NOMO-1 (cell line): ENCODE measurements around the gene IQCF5.
"Not testable (repeated sequence)": the region's sequence is repeated elsewhere in the genome, so short reads cannot be mapped to it uniquely, and the experiment has no call there.

Experiments used
- DNase-seq, 2 experiments: peaks; one replicate each; lab custom pipeline; 2025; ENCODE audit not compliant: unreplicated experiment in 2 of 2; lab: John Stamatoyannopoulos, UW

The IQCF5 gene

DNA sequence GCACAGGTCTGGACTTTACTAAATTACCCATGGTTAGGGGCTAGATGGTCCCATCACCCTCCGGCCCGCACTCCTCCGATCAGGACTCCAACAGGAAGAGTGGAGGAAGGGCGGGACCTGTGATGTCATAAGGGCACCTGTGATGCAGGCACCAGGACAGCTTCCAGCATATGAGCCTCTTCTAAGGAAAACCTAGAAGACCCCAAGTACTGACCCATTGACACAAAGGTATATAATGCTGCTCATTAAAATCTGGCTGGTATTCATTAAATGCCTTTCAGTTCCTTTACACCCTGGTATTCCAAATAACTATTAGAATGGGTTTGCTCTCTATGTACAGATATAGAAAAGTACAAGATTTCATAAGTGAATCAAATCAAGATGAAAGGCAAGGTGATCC, at the start of gene IQCF5:
Gene IQCF5 (minus strand): TSS at position 101 of the 400 bp plus-strand sequence. CDS start 70 bp downstream, at position 31.
- no peak for DNase-seq

DNA sequence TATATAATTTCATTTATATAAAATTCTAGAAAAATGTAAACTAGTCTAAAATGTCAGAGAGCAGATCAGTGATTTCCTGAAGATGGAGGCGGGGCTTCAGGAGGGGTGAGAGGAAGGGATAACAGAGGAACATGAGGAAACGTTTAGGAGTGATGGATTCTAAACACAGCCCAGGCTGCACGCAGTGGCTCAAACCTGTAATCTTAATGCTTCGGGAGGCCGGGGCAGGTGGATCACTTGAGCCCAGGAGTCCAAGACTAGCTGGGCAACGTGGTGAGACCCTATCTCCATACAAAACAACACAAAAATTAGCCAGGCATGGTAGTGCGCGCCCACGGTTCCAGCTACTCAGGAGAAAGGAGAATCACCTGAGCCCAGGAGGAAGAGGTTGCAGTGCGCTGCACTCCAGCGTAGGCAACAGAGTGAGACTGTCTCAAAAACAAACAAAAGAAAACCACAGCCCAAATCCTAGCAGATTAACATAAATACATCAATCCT, 45.7 kb upstream of the IQCF5 start:
- DNase-seq = no peak

DNA sequence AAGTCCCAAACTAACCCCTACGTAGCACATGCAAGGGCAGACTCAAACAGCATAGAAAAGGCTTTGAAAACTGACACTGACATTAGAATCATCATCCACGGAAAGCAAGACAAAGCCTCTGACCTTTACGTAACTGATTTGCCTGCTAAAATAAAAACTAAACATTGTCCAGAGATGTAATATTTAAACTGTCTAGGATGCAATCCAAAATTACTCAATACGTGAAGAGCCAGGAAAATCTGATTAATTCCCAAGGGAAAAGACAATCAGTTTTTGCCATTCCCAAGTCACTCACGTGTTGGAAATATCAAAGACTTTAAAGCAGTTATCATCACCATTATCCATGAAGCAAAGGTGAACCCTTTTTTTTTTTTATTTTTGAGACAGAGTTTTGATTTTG, 41.0 kb upstream of the IQCF5 start:
- no peak for DNase-seq

DNA sequence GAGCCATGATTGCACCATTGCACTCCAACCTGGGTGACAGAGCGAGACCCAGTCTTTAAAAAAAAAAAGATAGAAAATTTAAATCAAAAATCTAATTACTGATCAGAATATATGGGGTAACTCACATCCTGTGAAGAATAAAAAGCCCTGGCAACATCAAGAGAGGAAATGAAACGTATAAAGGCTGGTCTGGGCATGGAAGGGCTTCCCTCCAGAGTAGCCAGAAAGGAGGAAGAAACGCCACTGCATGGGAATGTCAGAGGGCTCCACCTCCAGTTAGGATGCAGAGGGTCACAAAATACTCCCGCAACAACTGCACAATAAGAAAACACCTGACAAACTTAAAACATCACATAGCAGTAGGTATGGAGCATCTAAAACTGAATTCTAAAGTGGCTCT, 32.6 kb upstream of the IQCF5 start:
- DNase-seq = no peak

DNA sequence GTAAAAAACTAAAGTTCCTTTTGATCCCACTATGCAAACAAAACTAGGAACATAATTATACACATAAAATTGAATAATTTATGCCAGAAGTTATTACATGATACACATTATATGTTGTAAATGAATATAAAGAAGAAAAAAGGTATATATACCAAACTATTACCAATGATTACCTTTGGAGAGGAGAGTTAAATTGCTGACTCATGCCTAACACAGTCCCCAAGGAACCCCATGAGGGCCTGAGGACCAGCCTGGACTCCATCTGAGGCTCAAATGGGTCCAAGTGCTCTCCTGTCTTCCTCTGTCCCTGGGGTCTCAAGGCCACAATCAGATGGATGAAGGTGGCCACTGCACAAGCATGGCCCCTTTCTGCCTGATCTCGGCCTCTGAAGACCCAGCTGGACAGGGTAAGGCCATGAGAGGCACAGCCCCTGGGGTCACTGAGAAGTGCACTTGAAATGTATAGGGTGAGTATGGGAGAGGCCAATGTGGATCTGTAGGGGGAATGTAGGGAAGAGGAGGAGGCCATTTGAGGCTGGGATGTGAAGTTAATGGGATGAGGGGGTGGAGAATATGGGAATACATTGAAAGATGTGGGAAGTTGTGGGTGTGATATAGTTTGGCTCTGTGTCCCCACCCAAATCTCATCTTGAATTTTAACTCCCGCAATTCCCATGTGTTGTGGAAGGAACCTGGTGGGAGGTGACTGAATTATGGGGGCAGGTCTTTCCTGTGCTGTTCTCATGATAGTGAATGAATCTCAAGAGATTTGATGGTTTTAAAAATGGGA, 28.8 kb upstream of the IQCF5 start:
- no peak for DNase-seq

DNA sequence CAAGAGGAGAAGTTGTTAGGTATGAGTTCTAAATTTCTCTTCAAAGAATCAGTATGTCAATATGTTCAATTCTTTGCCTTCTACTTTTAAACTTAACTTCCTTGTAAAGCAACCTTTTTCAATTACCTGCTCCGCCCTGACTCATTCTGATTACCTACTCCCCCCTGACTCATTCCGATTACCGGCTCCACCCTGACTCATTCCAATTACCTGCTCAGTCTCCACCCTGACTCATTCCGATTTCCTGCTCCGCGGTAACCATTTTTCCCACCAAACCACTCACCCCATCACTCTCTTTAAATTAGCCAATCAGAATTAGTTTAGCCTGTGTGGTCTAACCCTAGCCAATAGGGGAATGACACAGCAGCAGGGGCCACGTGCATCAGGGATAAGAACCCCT, 27.0 kb upstream of the IQCF5 start:
- not testable (repeated sequence) for DNase-seq

DNA sequence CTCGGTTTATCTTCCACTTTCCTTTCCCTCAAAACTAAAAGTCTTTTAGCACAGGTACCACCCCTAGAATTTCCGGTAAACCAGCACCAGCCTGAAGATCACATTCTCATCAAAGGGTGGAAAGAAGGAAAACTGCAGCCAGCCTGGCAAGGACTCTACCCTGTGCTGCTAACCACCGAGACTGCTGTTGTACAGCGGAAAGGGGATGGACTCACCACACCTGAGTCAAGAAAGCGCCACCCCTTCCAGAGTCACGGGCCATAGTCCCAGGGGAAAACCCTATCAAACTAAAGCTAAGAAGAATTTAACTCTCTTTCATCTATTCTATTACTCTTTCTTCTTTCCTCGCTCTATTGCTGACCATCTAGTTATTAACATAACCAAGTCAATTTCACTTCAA, 24.6 kb upstream of the IQCF5 start:
- DNase-seq = not testable (repeated sequence)

DNA sequence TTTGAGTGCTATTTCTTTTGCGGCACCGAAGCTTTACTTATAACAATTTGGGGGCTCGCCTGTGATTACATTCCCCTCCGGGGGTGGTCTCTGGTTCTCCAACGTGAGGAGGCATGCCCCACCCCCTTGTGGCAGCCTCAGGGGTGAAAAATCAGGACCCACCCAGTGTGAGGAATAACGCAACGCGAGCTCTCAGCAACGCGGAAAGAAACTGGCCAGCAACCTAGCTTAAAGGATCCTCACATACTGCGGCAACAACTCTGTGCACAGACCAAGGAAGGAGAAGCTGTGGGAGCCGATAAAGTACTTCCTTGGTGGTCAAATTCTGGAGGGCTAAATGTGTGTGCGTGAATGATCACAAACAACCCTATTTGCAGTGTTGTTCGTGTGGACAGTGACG, 22.0 kb upstream of the IQCF5 start:
- no peak for DNase-seq

DNA sequence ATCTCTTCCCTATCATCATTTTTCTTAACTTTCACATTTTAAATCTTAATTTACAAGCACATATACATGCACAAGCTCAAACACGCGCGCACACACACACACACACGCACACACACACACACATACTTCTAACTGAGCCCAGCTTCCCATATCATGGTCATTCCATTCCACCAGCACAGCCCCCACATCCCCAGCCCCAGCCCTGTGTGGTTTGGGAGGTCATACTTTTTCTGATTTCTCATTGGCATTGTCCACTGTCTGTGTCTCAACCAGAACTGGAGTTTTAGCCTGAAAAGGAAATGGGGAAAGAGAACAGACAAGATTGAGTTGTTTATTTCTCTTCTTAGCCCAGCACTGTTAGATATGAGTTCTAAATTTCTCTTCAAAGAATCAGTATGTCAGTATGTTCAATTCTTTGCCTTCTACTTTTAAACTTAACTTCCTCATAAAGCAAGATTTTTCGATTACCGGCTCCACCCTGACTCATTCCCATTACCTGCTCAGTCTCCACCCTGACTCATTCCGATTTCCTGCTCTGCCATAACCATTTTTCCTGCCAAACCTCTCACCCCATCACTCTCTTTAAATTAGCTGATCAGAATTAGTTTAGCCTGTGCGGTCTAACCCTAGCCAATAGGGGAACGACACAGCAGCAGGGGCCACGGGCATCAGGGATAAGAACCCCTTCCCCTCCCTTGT, 21.4 kb upstream of the IQCF5 start:
- DNase-seq = no peak

DNA sequence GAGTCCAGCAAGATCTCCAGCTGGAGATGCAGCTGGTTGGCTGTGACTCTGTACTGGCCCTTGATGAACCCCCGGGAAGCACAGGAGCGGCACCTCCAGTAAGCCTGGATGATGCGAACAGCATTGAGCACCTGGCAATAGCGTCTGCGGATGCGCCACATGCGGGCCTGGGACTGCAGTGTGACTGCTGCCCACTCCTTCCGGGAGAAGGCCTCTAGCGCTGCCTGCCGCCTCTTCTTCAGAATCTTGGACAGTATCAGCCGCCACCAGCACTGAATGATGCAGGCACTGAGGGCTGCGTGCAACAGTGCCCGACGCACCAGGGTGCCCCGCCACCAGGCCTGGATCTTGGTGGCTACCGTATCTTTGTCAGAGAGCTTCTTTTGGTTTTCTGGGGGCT, 19.5 kb upstream of the IQCF5 start:
- DNase-seq = no peak

DNA sequence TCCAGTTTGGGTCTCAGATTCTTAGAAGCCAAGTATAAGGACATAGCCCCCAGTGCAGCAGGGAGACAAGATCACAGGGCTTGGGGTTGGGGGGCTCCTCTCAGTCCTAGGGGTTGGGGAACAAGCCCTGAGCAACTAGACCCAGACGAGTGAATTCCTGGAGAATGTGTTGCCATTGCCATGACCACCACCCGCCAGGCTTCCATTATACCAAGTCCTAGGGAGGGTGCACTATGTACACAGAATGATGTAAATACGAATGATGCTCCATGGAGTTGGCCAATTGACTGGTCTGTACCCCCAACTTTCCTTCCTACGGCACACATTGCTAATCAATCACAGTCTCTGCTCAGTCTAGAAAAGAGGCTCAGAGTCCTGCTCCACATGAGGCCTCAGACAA, 19.0 kb upstream of the IQCF5 start:
- no peak for DNase-seq

DNA sequence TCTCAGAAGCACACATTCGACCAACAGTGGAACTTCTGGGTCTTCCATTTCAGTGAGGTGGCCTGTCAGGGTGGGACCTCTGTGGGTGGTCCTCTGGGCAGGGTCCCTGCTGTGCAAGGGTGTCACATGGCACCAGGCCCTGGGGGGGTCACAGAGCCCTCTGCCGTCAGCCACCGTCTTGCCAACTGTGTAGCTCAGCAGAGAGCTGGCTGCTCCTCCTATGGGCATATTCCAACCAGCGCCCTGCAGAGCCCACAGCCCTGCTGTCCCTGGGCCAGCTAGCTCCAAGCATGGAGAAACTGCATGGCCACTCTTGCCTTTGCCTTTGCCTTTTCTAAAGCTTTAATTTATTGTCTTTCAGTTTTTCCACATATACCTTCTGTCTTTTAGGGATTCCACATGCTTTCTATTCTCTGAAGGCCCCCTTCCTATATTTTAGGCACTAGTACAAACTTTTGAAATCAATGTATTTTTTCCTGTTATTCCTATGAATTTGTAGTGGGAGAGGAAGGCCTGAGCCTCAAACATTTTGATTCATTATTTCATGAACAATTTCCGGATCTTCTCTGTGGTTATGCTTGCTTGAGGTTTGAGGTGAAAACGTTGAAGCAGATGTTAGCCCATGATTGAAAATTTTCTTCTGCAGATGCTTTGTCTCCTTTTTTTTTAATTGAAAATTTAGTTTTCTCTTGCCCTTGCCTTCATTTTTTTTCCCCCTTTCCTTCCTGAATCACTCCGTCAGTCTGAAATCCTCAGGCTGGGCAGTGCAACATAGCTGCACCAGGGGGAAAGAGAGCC, 16.0 kb upstream of the IQCF5 start:
- no peak for DNase-seq

DNA sequence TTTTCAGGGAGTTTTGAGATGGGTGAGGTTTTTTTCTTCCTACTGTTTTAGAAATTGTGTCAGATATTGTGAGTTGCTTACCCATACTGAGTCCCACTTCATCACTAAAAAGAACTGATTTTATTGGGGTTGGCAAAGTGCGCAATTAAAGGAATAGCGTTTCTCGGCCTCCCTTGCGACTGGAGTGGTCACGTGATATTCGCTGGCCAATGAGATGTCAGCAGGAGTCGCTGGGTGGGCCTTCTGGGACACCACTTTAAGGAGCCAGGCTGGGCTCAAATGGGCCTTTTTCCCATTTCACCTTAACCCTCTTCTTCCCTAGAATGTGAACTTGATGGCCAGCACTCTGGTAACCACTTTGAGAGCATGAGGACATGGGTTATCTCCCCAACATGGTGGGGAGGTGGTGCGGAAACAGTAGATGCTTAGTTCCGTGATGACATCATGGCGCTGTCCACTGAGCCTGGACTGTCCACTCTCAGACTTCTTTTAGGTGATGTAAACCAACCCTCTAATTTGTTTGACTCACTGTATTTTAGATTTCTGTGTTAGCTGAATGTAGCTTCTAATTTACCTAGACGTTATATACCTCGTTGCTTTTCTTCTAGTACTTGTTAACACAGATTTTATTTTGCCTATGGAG, 13.2 kb upstream of the IQCF5 start:
- no peak for DNase-seq

DNA sequence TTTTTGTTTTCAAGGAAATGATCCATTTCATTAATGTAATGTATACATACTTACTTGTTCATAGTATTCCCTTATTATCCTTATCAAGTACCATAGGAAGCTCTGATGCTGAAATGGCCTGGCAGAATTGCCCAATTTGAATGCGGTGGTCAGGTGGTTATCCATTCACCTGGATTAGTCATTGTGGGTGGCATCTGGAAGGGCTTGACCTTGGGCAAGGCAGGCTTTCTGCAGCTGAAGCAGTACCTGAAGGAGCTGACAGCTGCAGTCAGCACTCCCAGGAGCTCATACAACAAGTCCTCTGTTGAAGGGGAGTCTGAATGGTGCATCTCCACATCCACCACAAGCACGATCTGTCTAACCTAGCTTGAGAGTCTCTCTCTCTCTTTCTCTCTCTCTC, 12.2 kb upstream of the IQCF5 start:
- no peak for DNase-seq

DNA sequence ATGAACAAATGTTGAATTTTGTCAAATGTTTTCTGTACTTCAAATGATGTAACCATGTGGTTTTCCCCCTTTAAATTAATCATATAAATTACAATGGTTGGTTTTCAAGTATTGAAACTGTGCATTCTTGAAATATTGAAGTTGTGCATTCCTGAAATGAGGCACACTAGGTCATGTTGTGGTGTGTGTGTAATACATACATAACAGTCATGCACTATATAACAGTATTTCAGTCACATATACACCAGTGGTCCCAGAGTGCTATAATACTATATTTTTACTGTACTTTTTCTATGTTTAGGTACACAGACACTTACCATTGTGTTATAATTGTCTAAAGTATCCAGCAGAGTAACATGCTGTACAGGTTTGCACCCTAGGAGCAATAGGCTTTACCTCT, 11.0 kb upstream of the IQCF5 start:
- DNase-seq = no peak

DNA sequence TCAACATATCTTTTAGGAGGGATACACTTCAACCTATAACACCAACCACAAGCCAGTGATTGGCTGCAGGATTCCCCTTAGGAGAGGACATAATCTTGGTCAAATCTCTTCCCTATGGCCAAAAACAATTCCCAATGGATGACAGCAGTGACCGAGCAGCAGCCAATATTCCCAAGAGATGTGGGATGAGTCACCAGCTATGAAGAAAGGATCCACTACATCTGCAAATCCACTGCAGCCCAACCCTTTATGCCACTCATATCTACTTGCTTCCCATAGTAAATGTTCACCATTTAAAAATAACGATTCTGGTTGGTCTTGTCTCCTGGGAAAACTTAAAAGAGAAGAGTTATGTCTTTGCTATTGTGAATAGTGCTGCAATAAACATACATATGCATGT, 4.5 kb upstream of the IQCF5 start:
- DNase-seq = no peak

DNA sequence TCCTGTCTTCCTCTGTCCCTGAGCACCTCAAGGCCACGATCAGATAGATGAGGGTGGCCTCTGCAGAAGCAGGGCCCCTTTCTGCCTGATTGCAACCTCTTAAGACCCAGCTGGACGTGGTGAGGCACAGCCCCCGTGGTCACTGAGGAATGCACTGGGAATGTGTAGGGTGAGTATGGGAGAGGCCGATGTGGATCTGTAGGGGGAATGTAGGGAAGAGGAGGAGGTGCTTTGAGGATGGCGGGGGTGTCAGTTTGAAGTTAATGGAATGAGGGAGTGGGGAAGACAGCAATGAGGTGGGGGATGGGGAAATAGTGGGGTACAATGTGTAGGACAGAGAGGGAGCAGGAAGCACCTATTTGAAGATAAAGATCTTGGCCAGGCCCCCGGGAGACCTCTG, 785 bp upstream of the IQCF5 start:
- no peak for DNase-seq

DNA sequence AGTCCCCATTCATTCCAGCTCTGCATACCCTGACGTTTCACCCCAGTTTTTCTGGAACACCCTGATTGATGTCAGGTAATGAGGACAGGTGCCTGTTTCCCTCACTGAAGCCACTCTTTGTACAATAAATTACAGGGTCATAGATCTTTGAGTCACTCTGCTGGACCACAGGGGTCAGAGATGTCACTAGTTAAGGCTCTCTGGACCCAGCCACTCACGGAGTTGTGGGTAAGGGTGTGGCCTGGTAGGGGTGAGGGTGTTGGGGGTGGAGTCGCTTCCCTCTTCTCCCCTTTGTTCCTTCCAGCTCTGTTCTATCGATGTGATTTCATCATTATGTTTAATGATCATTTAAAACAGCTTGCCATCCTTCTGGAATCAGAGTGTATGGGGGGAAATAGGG, 512 bp downstream of the IQCF5 start:
- no peak for DNase-seq

DNA sequence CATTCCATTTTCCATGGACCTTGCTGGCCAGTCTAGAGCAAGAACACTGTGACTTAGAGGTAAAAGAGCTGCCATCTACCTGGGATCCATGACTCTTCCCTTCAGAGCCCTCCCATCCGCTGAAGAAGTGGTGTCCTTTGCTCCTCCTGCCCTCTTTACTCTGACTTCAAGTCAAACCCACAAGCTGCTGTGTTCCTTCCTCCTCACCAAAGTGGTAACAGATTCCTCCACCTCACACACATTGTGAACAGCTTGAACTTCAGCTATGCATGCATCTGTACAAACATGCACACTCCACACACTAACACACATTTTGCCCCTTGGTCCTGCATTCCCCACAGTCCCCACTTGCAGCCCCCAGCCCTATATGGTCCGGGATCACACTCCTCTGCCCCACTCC, 990 bp downstream of the IQCF5 start:
- DNase-seq = no peak

DNA sequence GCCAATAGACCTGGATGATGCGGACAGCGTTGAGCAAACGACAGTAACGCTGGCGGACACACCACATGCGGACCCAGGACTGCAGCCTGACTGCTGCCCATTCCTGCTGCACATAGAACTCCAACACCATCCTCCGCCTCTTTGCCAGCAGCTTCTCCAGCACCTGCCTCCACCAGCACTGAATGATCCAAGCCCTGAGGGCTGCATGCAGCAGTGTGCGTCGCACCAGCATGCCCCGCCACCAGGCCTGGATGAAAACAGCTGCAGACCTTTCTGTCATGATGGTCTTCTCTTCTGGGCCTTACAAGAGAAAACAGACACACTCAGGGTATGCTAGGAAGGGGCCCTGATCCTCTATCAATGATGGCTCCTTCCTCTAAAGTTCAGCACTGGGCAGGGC, 1.5 kb downstream of the IQCF5 start:
- no peak for DNase-seq

DNA sequence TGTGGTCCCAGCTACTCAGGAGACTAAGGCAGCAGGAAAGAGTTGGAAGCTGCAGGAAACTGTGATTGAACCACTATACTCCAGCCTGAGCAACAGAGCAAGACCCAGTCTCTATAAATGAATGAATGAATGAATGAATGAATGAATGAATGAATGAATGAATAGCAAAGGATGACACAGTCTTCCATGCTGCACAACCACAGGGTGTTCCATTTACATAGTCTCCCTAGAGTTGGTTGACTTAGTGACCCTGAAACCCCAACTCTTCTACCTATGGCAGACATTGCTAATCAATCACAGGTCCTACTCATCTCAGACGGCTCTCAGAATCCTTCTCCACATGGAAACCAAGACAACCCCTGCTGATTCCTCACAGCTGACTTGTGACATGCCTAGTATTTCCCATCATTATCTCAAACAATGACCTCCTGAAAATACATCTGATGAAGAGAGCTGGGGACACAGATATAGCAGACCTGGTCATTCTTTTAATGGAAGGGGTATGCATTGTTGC, 2.1 kb downstream of the IQCF5 start:
- DNase-seq = no peak
